Measurements from ENCODE around the gene SLC52A3. TPM values are rescaled to one million over a fixed set of nuclear protein-coding genes. Genes with fewer than 3 reads are reported as not detected.

The SLC52A3 gene
- total and polyA plus RNA-seq, 2 of the 13 experiments (the other 11 are each of a cell fraction or from before 2014, with no cell fraction given): 0.03 TPM; not detected in 1

DNA sequence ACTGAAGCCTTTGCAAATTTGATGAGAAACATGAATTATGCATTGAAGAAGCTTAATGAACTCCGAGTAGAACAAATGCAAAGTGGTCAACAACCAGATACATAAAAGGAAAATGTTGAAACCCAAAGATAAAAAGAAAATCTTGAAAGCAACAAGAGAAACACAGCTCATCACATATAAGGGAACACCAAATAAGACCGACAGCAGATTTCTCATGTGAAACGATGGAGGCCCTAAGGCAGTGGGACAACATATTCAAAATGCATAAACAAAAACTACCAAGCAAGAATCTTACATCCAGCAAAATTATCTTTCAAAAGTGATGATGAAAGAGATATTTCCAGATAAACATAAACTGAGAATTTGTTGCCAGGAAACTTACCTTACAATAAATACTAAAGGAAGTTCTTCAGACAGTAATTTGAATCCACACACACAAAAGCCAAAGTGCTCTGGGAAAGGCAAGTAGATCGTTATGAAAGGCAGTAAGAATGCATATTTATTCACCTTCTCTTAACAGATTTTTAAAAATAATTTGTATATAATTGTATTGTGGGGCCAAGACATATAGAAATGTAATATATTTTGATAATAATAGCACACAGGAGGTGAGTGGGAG is 22.5 kb downstream of the SLC52A3 start (continued):
- TF ChIP-seq ZNF317 (CRISPR knock-in tag; IDR thresholded peaks at IDR 0.05): peak; percentile 100
- no peak for TF ChIP-seq ZNF616 (CRISPR knock-in tag; IDR thresholded peaks at IDR 0.05; ENCODE audit: low read depth)
- TF ChIP-seq, protein P1, sequence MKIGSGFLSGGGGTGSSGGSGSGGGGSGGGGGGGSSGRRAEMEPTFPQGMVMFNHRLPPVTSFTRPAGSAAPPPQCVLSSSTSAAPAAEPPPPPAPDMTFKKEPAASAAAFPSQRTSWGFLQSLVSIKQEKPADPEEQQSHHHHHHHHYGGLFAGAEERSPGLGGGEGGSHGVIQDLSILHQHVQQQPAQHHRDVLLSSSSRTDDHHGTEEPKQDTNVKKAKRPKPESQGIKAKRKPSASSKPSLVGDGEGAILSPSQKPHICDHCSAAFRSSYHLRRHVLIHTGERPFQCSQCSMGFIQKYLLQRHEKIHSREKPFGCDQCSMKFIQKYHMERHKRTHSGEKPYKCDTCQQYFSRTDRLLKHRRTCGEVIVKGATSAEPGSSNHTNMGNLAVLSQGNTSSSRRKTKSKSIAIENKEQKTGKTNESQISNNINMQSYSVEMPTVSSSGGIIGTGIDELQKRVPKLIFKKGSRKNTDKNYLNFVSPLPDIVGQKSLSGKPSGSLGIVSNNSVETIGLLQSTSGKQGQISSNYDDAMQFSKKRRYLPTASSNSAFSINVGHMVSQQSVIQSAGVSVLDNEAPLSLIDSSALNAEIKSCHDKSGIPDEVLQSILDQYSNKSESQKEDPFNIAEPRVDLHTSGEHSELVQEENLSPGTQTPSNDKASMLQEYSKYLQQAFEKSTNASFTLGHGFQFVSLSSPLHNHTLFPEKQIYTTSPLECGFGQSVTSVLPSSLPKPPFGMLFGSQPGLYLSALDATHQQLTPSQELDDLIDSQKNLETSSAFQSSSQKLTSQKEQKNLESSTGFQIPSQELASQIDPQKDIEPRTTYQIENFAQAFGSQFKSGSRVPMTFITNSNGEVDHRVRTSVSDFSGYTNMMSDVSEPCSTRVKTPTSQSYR (CRISPR knock-in tag; IDR thresholded peaks at IDR 0.05; ENCODE audit: borderline replicate concordance): no peak
- TF ChIP-seq DNMT3B (CRISPR knock-in tag; conservative IDR thresholded peaks at IDR 0.05): no peak
- TF ChIP-seq, protein P2, sequence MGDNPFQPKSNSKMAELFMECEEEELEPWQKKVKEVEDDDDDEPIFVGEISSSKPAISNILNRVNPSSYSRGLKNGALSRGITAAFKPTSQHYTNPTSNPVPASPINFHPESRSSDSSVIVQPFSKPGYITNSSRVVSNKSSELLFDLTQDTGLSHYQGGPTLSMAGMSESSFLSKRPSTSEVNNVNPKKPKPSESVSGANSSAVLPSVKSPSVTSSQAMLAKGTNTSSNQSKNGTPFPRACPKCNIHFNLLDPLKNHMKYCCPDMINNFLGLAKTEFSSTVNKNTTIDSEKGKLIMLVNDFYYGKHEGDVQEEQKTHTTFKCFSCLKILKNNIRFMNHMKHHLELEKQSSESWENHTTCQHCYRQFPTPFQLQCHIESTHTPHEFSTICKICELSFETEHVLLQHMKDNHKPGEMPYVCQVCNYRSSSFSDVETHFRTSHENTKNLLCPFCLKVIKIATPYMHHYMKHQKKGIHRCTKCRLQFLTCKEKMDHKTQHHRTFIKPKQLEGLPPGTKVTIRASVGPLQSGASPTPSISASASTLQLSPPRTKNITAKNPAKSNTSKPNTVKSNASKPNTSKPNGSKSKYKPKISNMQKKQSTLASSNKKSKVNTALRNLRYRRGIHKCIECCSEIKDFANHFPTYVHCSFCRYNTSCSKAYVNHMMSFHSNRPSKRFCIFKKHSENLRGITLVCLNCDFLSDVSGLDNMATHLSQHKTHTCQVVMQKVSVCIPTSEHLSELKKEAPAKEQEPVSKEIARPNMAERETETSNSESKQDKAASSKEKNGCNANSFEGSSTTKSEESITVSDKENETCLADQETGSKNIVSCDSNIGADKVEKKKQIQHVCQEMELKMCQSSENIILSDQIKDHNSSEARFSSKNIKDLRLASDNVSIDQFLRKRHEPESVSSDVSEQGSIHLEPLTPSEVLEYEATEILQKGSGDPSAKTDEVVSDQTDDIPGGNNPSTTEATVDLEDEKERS (CRISPR knock-in tag; IDR thresholded peaks at IDR 0.05): 0 out of 2 replicates have a peak, but pooled peaks have one; percentile 56

DNA sequence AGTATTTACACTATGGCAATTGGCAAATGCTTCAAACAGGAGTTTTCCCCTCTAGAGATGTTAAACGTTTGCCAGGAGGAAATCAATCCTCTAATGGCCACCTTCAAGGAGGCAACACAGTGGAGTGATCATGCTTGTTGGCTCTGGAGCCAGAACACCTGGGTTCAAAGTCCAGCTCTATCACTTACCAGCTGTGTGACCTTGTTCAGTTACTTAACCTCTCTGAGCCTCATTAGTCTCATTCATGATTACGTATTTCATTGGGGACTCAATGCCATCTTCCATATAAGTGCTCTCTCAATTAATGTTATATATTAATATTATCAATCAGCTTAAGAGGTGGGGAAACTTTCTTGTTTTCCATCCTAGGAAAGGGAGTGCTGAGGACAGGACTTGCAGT is 26.1 kb downstream of the SLC52A3 start:
- no peak for DNase-seq (ENCODE audit: low spot score)
- Histone ChIP-seq H2AFZ (ENCODE audit: low read length) (no peak overlapping the region), H3K4me1 (ENCODE audit: insufficient read depth, low read length) (peaks cover 13% of the 10 kb centered on the region), H3K4me2 (ENCODE audit: low read depth, low read length) (no peak overlapping the region), H3K9me3 (ENCODE audit: low read length) (peaks cover 18% of the 10 kb centered on the region), H3K9ac (ENCODE audit: insufficient read depth, low read depth, low read length) (no peak overlapping the region), H3K79me2 (ENCODE audit: insufficient read depth, low read length) (no peaks in the 10 kb centered on the region), H3K36me3 (replicated peaks in 1 of 2; ENCODE audit: control insufficient read depth in 1 of 2, insufficient read depth in 2 of 2, low read length in 2 of 2) (no peaks in the 10 kb centered on the region), H4K20me1 (ENCODE audit: insufficient read depth, low read length) (no peaks in the 10 kb centered on the region), H3K27ac (ENCODE audit: extremely low read length, insufficient read depth, low read length) (no peak overlapping the region), H3K4me3 (replicated peaks in 1 of 3; ENCODE audit: insufficient read depth in 1 of 3, low read depth in 2 of 3, low read length in 3 of 3) (no peak overlapping the region), H3K27me3 (ENCODE audit: control insufficient read depth in 1 of 2, insufficient read depth in 2 of 2, low read length in 2 of 2) (peaks cover 0 to 10% of the 10 kb centered on the region in 2 experiments; a peak in 1 of 5 replicates)
- POLR2A ChIA-PET: no interaction called here
- no peak for ATAC-seq
- FAIRE-seq: no peak
- no TSS peak for BruUV-seq (replicated peaks)
- WGBS (ENCODE audit: low lambda C conversion rate): 17% methylated on average over 2 of the region's 2 CpGs
- CTCF ChIA-PET (ENCODE audit: low intra/inter-chr PET ratio, low total read pairs): no interaction called here
- intact Hi-C loops (cut with micrococcal nuclease; ENCODE audit: unreplicated experiment) (no loop called here), in situ Hi-C loops (cut with HindIII; ENCODE audit: extremely low pct_ligation_motif_present, low pct_unique_long_range_greater_than_20kb) (no loop called here)
- TF ChIP-seq ONECUT2 (CRISPR knock-in tag; IDR thresholded peaks at IDR 0.05) (no peak), DMAP1 (CRISPR knock-in tag; IDR thresholded peaks at IDR 0.05) (no peak), TARDBP (CRISPR knock-in tag; IDR thresholded peaks at IDR 0.05) (no peak), ELF1 (CRISPR knock-in tag; IDR thresholded peaks at IDR 0.05) (no peak), ZNF354B (CRISPR knock-in tag; IDR thresholded peaks at IDR 0.05) (no peak), ZMYM3 (CRISPR knock-in tag; IDR thresholded peaks at IDR 0.05) (0 out of 2 replicates have a peak, but pooled peaks have one; percentile 21), SSRP1 (CRISPR knock-in tag; IDR thresholded peaks at IDR 0.05) (no peak)
- TF ChIP-seq, protein P3, sequence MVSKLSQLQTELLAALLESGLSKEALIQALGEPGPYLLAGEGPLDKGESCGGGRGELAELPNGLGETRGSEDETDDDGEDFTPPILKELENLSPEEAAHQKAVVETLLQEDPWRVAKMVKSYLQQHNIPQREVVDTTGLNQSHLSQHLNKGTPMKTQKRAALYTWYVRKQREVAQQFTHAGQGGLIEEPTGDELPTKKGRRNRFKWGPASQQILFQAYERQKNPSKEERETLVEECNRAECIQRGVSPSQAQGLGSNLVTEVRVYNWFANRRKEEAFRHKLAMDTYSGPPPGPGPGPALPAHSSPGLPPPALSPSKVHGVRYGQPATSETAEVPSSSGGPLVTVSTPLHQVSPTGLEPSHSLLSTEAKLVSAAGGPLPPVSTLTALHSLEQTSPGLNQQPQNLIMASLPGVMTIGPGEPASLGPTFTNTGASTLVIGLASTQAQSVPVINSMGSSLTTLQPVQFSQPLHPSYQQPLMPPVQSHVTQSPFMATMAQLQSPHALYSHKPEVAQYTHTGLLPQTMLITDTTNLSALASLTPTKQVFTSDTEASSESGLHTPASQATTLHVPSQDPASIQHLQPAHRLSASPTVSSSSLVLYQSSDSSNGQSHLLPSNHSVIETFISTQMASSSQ (IDR thresholded peaks at IDR 0.05; ENCODE audit: low read depth): no peak
- TF ChIP-seq, protein P3 (CRISPR knock-in tag; IDR thresholded peaks at IDR 0.05; ENCODE audit: borderline replicate concordance): no peak
